Neuronal stem cell (in vitro differentiated cells): ENCODE measurements around the gene NPC2.
A peak's percentile ranks its signal among the peaks of the same experiment; 100 is the strongest.
"Not testable (repeated sequence)": the region's sequence is repeated elsewhere in the genome, so short reads cannot be mapped to it uniquely, and the experiment has no call there.

Experiments used
- DNase-seq: peaks from one replicate; pipeline ENCODE4 v3.0.0-alpha.2; 2013; ENCODE audit warnings: low spot score
- H2AFZ ChIP-seq: one replicate; pipeline ENCODE4 v1.6.1; 2013; ENCODE audit warnings: mild to moderate bottlenecking, low read length, inconsistent platforms
- H2AK5ac ChIP-seq: 2 replicates; pipeline ENCODE4 v1.6.1; 2013; ENCODE audit warnings: low read depth, mild to moderate bottlenecking, inconsistent platforms, low read length, moderate library complexity, mixed read lengths
- H2BK120ac ChIP-seq: 2 replicates; pipeline ENCODE4 v1.6.1; 2013; ENCODE audit warnings: low read depth, mild to moderate bottlenecking, inconsistent platforms, low read length, moderate library complexity, mixed read lengths
- H2BK12ac ChIP-seq: one replicate; pipeline ENCODE4 v1.6.1; 2013; ENCODE audit warnings: low read length, inconsistent platforms
- H2BK15ac ChIP-seq: 2 replicates; pipeline ENCODE4 v1.6.1; 2013; ENCODE audit warnings: mild to moderate bottlenecking, low read length, inconsistent platforms, mixed read lengths
- H2BK5ac ChIP-seq: one replicate; pipeline ENCODE4 v1.6.1; 2013; ENCODE audit warnings: inconsistent platforms, mild to moderate bottlenecking, low read length, moderate library complexity
- H3K14ac ChIP-seq: one replicate; pipeline ENCODE4 v1.6.1; 2013; ENCODE audit warnings: low read length, inconsistent platforms
- H3K18ac ChIP-seq: 2 replicates; pipeline ENCODE4 v1.6.1; 2013; ENCODE audit warnings: low read length, inconsistent platforms
- H3K23ac ChIP-seq: 2 replicates; pipeline ENCODE4 v1.6.1; 2013; ENCODE audit warnings: low read depth, mild to moderate bottlenecking, mixed read lengths, low read length, inconsistent platforms; ENCODE audit not compliant: poor library complexity
- H3K27ac ChIP-seq: replicated peaks from 3 replicates; pipeline ENCODE4 v1.5.1; 2013; ENCODE audit warnings: low read length, inconsistent platforms
- H3K27me3 ChIP-seq, 3 experiments: 2 replicates each; pipeline ENCODE4 v1.6.1; 2013; ENCODE audit warnings: low read length in 3 of 3, mild to moderate bottlenecking in 2 of 3, inconsistent platforms in 1 of 3, low read depth in 1 of 3, mixed read lengths in 1 of 3, moderate library complexity in 1 of 3; ENCODE audit not compliant: control insufficient read depth in 3 of 3, insufficient read depth in 3 of 3
- H3K36me3 ChIP-seq, 2 donors: replicated peaks in 1 of 2; 2 replicates each; pipeline ENCODE4 v1.6.1; 2013; ENCODE audit warnings: low read length in 2 of 2; ENCODE audit not compliant: control insufficient read depth in 2 of 2, insufficient read depth in 2 of 2
- H3K4ac ChIP-seq: 2 replicates; pipeline ENCODE4 v1.6.1; 2013; ENCODE audit warnings: inconsistent platforms, mild to moderate bottlenecking, low read length, moderate library complexity
- H3K4me1 ChIP-seq, 2 donors: 1 replicate in 1 of 2; 2 replicates in 1 of 2; pipeline ENCODE4 v1.6.1; 2013; ENCODE audit warnings: low read length in 2 of 2, low read depth in 1 of 2; ENCODE audit not compliant: control insufficient read depth in 2 of 2, insufficient read depth in 1 of 2
- H3K4me2 ChIP-seq: one replicate; pipeline ENCODE4 v1.6.1; 2013; ENCODE audit warnings: mild to moderate bottlenecking, low read length, inconsistent platforms; ENCODE audit not compliant: insufficient read depth, poor library complexity, severe bottlenecking
- H3K4me3 ChIP-seq, 2 donors: 2 replicates each; pipeline ENCODE4 v1.5.1; 2013; ENCODE audit warnings: low read length in 2 of 2, mild to moderate bottlenecking in 2 of 2, inconsistent platforms in 1 of 2, moderate library complexity in 1 of 2
- H3K79me1 ChIP-seq: one replicate; pipeline ENCODE4 v1.6.1; 2013; ENCODE audit warnings: low read depth, mild to moderate bottlenecking, inconsistent platforms, low read length, moderate library complexity
- H3K9ac ChIP-seq: one replicate; pipeline ENCODE4 v1.6.1; 2013; ENCODE audit warnings: mild to moderate bottlenecking, low read depth, low read length, inconsistent platforms; ENCODE audit not compliant: poor library complexity
- H3K9me3 ChIP-seq, 2 donors: replicated peaks in 1 of 2; 2 replicates each; pipeline versions ENCODE3 to v1.6.1; 2013; ENCODE audit warnings: low read length in 2 of 2, mild to moderate bottlenecking in 2 of 2, inconsistent platforms in 1 of 2, low read depth in 1 of 2, mixed read lengths in 1 of 2, moderate library complexity in 1 of 2; ENCODE audit not compliant: control insufficient read depth in 2 of 2, insufficient read depth in 1 of 2
- H4K8ac ChIP-seq: one replicate; pipeline ENCODE4 v1.6.1; 2013; ENCODE audit warnings: low read depth, mild to moderate bottlenecking, inconsistent platforms, low read length, moderate library complexity
- H4K91ac ChIP-seq: one replicate; pipeline ENCODE4 v1.6.1; 2013; ENCODE audit warnings: low read length, low read depth, mild to moderate bottlenecking, inconsistent platforms; ENCODE audit not compliant: poor library complexity
- WGBS, 2 donors: extraction: QIAGEN DNeasy Blood & Tissue Kit; methylation state at CpG; one replicate each; pipeline ENCODE4 v1.1.7; 2013; ENCODE audit warnings: missing lambda C conversion rate in 2 of 2, mixed read lengths in 1 of 2; ENCODE audit not compliant: insufficient read length in 2 of 2, insufficient replicate concordance in 1 of 2; ENCODE audit errors: extremely low coverage in 2 of 2; 5-methylcytosine and 5-hydroxymethylcytosine counted together

The NPC2 gene

DNA sequence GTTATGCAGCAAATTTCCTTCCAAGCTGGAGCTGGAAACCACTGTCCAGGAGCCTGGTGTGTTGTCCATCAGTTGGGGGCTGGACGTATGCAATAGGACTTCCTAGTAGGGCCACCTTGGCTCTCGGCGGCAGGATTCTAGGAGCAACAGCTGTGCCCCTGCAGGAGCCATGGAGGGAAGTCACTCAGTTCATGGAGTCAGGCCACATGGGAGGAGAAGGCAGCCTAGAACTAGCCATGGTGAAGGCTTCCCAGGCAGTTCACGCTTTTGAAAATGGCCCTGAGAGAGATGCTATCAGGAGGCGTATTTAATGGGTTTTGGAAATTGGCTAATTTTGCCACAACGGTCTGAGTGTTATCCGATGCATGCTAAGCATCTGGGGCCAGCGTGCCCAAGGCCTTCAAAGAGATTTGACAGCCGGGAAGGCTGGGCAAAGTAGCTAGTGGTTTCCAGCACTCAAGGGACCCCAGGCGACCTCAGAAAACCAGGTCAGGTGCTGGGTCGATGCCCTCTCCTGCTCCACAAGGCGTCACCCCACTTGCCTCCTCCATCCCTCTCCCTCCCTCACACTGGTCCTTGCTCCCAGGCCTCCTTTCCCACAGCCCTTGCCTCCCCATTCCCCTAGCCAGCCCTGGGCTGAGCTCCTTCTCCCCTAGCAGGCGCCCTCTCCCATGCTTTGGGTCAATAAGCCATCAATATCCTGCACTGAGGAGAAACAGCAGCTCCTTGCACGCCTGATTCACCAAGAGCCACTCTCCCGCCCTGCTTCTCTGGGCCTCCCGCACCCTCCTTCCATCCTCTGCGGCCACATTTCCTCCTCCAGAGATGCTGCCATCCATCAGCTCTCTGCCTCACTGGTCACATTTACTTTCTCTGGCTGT, 36.2 kb downstream of the NPC2 start:
- H3K18ac ChIP-seq, result peak overlapping the region; percentile 67
- H3K4me3 ChIP-seq, result no peak overlapping the region
- WGBS, 2 donors, result no CpG with 5 or more reads among the region's 17 CpGs
- peaks cover 0 to 16% of the 10 kb centered on the region in 2 donors for H3K4me1 ChIP-seq
- H3K27ac ChIP-seq, result no peak overlapping the region
- H3K9ac ChIP-seq, result no peak overlapping the region
- H3K23ac ChIP-seq, result no peak overlapping the region
- no peak for DNase-seq
- H4K8ac ChIP-seq, result no peak overlapping the region
- no peaks in the 10 kb centered on the region for H3K36me3 ChIP-seq
- H3K79me1 ChIP-seq, result no peaks in the 10 kb centered on the region
- no peak overlapping the region for H2BK5ac ChIP-seq
- H3K14ac ChIP-seq, result no peak overlapping the region
- no peak overlapping the region for H4K91ac ChIP-seq
- H2BK15ac ChIP-seq, result no peak overlapping the region
- peak overlapping the region; percentile 30 for H2AK5ac ChIP-seq
- H3K4me2 ChIP-seq, result no peak overlapping the region
- peak overlapping the region; percentile 21 for H2BK120ac ChIP-seq
- H3K27me3 ChIP-seq, result peaks cover 0 to 21% (median 0%) of the 10 kb centered on the region in 3 experiments
- no peak overlapping the region for H2AFZ ChIP-seq
- H3K9me3 ChIP-seq, result peaks cover 0 to 4% of the 10 kb centered on the region in 2 donors
- H2BK12ac ChIP-seq, result peak overlapping the region; percentile 50
- no peak overlapping the region for H3K4ac ChIP-seq

DNA sequence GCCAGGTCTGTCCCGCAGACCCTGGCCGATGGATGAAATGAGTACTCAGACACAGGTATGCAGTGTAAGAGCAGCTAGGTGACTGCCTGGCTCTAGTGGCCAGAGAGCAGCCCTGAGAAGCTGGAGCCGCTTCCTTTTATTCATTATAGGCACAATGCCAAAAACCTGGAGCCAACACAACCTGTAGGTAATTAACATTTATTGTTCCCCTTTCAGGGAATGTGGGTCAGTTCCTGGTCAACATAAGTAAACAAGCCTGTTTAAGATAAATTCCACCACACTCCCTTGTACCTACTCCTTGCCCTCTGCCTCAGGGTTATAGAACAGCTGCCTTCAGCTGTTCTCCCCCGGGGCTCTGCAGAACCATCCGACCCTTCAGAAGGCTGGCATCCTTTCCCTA, 38.7 kb downstream of the NPC2 start:
- H2BK120ac ChIP-seq, result not testable (repeated sequence)

DNA sequence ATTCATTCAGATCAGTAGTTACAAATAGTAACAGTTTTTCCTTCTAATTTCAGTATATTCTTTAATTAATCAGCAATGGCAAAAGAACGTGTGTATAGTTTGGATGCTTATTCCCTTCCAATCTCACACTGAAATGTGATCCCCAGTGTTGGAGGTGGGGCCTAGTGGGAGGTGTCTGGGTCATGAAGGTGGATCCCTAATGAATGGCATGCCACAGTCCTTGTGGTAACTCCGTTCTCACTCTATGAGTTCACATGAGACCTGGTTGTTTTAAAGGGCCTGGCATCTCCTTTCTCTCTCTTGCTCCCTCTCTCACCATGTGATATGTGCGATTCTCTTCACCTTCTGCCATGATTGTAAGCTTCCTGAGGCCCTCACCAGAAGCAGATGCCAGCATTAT, 48.2 kb downstream of the NPC2 start:
- Histone ChIP-seq H3K14ac (no peak overlapping the region), H3K4me2 (no peak overlapping the region), H2AK5ac (no peak overlapping the region), H4K8ac (no peak overlapping the region), H2BK5ac (no peak overlapping the region), H3K27me3 (peaks cover 0 to 3% (median 0%) of the 10 kb centered on the region in 3 experiments), H3K18ac (no peak overlapping the region), H3K27ac (no peak overlapping the region), H4K91ac (no peak overlapping the region), H3K36me3 (no peaks in the 10 kb centered on the region), H2AFZ (no peak overlapping the region), H3K9ac (no peak overlapping the region), H3K4me3 (no peak overlapping the region), H3K79me1 (no peaks in the 10 kb centered on the region), H3K4me1 (peaks cover 0 to 7% of the 10 kb centered on the region in 2 donors), H3K4ac (no peak overlapping the region), H2BK12ac (no peak overlapping the region), H3K23ac (no peak overlapping the region), H3K9me3 (no peaks in the 10 kb centered on the region), H2BK120ac (no peak overlapping the region), H2BK15ac (no peak overlapping the region)
- no CpG with 5 or more reads among the region's 3 CpGs for WGBS, 2 donors
- no peak for DNase-seq

More for the DNA sequence above, 38.7 kb downstream of the NPC2 start:
- H3K4me3 ChIP-seq, H3K4me2 ChIP-seq, H3K79me1 ChIP-seq, H3K14ac ChIP-seq, H3K18ac ChIP-seq, H3K23ac ChIP-seq, H2AFZ ChIP-seq, H3K27ac ChIP-seq, H4K91ac ChIP-seq, H3K36me3 ChIP-seq, H2AK5ac ChIP-seq, H3K9ac ChIP-seq, H2BK5ac ChIP-seq, DNase-seq, H2BK12ac ChIP-seq, H2BK15ac ChIP-seq, H4K8ac ChIP-seq, H3K9me3 ChIP-seq, H3K4ac ChIP-seq: not testable (repeated sequence)
- Histone ChIP-seq H3K27me3 (peaks cover 0 to 16% (median 0%) of the 10 kb centered on the region in 3 experiments), H3K4me1 (peaks cover 0 to 11% of the 10 kb centered on the region in 2 donors)
- no CpG with 5 or more reads among the region's 5 CpGs for WGBS, 2 donors

DNA sequence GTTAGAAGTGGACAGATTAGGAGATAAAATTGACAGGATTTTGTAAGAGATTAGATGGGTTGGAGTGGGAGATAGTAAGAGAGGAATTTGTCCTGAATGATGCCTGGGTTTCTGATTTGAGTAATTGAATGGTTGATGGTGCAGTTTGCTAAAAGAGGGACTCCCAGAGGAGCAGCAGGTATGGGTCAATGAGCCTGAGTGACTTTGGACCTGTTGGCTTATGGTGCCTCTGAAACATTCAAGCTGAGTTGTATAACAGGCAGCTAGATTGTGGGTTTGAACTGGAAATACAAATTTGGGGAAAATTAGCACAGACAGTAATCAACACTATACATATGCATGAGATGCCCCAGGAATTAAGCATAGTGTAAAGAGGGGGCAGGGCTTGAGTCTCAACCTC, 50.3 kb downstream of the NPC2 start:
- Histone ChIP-seq H3K9me3 (no peaks in the 10 kb centered on the region), H3K23ac (no peak overlapping the region), H2BK5ac (no peak overlapping the region), H3K9ac (no peak overlapping the region), H3K27me3 (peaks cover 0 to 3% (median 0%) of the 10 kb centered on the region in 3 experiments), H2BK12ac (no peak overlapping the region), H2AK5ac (no peak overlapping the region), H3K79me1 (no peaks in the 10 kb centered on the region), H4K8ac (no peak overlapping the region), H4K91ac (no peak overlapping the region), H2AFZ (no peak overlapping the region), H2BK120ac (no peak overlapping the region), H3K27ac (no peak overlapping the region), H3K18ac (no peak overlapping the region), H3K4me2 (no peak overlapping the region), H3K4me3 (no peak overlapping the region), H3K4ac (no peak overlapping the region), H2BK15ac (no peak overlapping the region), H3K14ac (no peak overlapping the region), H3K36me3 (no peaks in the 10 kb centered on the region), H3K4me1 (peaks cover 0 to 7% of the 10 kb centered on the region in 2 donors)
- DNase-seq, result no peak
